WI38 (cell line): ENCODE results near the gene RLN3.

ENCODE experiments used
- H3K4me3 ChIP-seq: 2 replicates; pipeline ENCODE4 v1.5.1; 2011; ENCODE audit warnings: low read depth, mild to moderate bottlenecking, control low read depth, low read length
- TF ChIP-seq, protein P1 (sequence below): IDR thresholded peaks from 2 replicates; pipeline ENCODE4 v1.5.1; 2012; ENCODE audit warnings: low read depth, mild to moderate bottlenecking, control low read depth, low read length

Gene RLN3

DNA sequence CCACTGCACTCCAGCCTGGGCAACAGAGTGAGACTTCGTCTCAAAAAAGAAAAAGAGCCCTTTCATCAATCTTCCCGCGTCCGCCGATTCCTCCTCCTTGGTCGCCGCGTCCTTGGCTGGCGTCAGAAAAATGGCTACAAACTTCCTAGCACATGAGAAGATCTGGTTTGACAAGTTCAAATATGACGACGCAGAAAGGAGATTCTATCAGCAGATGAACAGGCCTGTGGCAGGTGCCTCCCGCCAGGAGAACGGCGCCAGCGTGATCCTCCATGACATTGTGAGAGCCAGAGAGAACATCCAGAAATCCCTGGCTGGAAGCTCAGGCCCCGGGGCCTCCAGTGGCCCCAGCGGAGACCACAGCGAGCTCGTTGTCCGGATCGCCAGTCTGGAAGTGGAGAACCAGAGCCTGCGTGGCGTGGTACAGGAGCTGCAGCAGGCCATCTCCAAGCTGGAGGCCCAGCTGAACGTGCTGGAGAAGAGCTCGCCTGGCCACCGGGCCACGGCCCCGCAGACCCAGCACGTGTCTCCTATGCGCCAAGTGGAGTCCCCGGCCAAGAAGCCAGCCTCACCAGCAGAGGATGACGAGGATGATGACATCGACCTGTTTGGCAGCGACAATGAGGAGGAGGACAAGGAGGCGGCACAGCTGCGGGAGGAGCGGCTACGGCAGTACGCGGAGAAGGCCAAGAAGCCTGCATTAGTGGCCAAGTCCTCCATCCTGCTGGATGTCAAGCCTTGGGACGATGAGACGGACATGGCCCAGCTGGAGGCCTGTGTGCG lies 42.5 kb downstream of the RLN3 start:
- no peak overlapping the region for H3K4me3 ChIP-seq
- TF ChIP-seq, protein P1, sequence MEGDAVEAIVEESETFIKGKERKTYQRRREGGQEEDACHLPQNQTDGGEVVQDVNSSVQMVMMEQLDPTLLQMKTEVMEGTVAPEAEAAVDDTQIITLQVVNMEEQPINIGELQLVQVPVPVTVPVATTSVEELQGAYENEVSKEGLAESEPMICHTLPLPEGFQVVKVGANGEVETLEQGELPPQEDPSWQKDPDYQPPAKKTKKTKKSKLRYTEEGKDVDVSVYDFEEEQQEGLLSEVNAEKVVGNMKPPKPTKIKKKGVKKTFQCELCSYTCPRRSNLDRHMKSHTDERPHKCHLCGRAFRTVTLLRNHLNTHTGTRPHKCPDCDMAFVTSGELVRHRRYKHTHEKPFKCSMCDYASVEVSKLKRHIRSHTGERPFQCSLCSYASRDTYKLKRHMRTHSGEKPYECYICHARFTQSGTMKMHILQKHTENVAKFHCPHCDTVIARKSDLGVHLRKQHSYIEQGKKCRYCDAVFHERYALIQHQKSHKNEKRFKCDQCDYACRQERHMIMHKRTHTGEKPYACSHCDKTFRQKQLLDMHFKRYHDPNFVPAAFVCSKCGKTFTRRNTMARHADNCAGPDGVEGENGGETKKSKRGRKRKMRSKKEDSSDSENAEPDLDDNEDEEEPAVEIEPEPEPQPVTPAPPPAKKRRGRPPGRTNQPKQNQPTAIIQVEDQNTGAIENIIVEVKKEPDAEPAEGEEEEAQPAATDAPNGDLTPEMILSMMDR = no peak

DNA sequence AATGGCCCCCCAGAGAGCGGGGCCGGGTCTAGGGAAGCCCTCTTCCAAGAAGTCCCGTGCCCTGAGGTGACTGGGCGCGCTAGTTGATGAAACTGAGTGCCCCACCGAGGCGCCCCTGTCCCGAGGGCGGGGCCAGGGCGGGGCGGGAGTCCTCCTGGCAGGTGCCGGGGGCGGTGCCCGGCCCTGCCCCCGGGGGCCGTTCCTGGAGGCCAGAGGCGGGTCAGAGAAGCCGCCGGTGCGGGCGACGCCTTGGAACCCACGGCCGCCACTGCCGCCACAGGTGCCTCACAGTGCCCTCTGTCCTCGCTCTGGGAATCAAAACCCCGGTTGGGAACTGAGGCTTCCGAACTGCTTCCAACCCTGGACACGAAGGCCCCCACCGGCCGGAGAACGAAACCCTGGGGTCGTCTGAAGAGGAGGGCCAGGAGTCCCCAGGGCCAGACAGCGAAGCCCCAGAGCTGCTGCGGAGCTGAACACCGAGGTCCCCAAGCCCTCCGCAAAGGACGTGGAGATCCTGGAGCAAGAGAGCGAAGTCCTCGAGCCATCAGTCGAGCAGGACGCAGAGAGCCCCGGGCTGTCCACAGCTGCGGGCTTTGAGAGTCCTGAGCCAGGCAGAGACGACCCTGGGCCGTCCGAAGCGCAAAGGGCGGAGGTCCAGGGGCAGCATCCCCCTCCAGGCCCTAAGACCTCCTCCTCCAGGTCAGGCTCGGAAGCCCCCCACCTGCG lies 44.8 kb downstream of the RLN3 start, which contains the start of gene MISP3:
Gene MISP3, plus strand, starts transcription at position 252 of the 726 bp plus-strand sequence. CDS start 524 bp downstream, outside the sequence.
- H3K4me3 ChIP-seq = peak within 1 kb of the TSS; percentile 74
- TF ChIP-seq, protein P1 = peak; percentile 6; the same call in 1 of the 2 replicates

DNA sequence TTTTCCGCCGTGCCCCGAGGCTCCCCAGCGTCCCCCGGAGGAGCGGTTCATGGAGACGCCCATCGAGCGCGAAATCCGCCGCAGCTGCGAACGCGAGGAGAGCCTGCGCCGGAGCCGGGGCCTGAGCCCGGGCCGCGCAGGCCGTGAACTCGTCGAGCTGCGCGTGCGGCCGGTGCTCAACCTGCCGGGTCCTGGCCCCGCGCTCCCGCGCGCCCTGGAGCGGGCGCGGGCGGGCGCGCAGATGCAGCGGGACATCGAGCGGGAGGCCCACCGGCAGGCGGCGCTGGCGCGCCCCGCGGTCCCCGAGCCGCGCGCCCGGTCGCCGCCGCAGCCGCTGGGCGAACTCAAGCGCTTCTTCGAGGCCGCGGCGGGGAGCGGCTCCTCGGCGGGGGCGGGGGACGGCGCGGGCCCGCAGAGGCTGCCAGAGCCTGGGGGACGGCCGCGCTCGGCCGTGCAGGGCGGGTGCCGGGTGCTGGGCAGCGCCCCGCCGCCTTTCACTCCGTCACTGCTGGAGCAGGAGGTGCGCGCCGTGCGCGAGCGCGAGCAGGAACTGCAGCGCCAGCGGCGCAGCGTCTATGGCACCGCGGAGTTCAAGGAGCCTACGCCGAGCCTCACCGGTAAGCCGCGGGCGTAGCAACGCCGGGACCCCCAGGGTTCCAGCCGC lies 45.4 kb downstream of the RLN3 start:
- TF ChIP-seq, protein P1 = no peak
- peak overlapping the region; percentile 74 for H3K4me3 ChIP-seq

DNA sequence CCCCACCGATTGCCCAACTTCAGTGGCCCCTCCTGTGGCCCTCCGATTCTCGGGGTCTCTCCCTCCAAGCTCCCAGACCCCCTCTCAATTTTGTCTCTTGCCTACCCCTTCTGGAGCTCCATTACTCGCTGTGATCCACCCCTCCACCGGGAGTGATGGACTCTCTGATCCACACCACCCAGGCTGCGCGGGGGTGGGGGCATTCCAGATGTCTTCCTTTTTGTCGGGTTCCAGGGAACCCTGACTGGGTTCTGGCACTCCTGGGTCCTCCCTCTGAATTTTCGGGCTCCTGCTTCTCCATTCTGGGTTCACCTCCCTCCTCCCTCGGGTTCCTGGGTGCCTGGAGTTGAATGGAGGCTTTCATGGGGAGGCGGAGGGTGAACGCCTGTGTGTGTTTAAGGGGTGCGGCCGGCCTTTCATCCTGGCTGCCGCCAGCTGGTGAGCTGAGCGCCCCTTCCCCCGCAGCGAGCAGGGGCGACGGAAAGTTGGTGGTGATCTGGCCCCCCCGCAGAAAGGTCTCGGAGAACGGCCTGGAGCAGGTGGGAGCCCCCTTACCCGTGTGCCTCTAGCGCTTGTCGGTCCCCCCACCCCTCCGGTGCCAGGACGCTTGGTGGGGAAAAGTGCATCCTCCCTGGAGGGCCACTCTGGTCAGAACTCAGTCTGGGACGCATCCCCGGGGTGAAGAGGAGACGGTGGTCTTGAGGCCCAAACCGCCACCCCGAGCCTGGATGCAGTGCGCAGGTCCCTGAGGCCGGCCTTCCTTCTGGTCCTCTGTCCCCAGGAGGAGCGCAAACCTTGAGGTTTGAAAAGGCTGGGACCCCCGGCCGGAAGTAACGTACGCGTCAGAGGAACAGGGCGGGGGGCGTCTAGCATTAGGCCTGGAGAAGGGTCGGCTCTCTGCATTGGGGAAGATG lies 46.2 kb downstream of the RLN3 start:
- TF ChIP-seq, protein P1 = no peak
- H3K4me3 ChIP-seq = peak overlapping the region; percentile 74

DNA sequence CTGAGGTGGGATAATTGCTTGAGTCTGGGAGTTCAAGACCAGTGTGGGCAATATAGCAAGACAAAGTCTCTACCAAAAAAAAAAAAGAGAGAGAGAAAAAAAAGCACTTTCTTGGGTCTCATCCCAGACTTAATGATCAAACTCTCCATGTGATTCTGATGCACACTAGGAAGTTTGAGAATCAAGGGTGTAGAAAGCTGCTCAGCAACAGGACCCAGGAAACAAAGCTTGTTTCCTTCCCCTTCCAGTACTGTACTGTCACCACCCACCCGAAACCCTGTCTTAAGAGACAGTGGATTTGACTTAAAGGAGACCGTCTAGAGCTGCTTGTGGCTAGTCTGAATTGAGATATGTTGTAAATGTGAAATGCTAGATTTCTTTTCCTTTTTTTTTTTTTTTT lies 50.5 kb downstream of the RLN3 start:
- TF ChIP-seq, protein P1 = no peak
- no peak overlapping the region for H3K4me3 ChIP-seq
